GM23338 (cell line): Measurements from ENCODE around the gene DYRK1A. TPM values are rescaled to one million over a fixed set of nuclear protein-coding genes. Genes with fewer than 3 reads are reported as not detected.
"Not testable (repeated sequence)": the region's sequence is repeated elsewhere in the genome, so short reads cannot be mapped to it uniquely, and the experiment has no call there.

Experiments used
- ATAC-seq: fragments of 200-7000 bp; cut with Tn5 transposase; 3 replicates; pipeline ENCODE4 v1.9.1; 2020
- DNase-seq: peaks from one replicate; pipeline ENCODE4 v3.0.0-alpha.2; 2015; ENCODE audit warnings: low spot score
- H2AFZ ChIP-seq: fragments of 200-600 bp; sonication (generic); 2 replicates; pipeline ENCODE4 v1.8.0; 2016; ENCODE audit warnings: antibody characterized with exemption, mild to moderate bottlenecking, moderate library complexity
- H3F3A ChIP-seq: fragments of 200-600 bp; sonication (generic); replicated peaks from 2 replicates; pipeline ENCODE4 v1.8.0; 2017; ENCODE audit warnings: antibody characterized with exemption, mixed run types, low read depth
- H3K27ac ChIP-seq: fragments of 200-600 bp; sonication (generic); 2 replicates; pipeline ENCODE4 v1.6.1; 2016; ENCODE audit warnings: low read depth
- H3K27me3 ChIP-seq: fragments of 200-600 bp; sonication (generic); 2 replicates; pipeline ENCODE4 v1.8.0; 2016; ENCODE audit warnings: mild to moderate bottlenecking, mixed run types, moderate library complexity; ENCODE audit not compliant: insufficient read depth
- H3K36me3 ChIP-seq: fragments of 200-600 bp; sonication (generic); 2 replicates; pipeline ENCODE4 v1.8.0; 2016; ENCODE audit warnings: mild to moderate bottlenecking; ENCODE audit not compliant: insufficient read depth
- H3K4me1 ChIP-seq: fragments of 200-600 bp; sonication (generic); 2 replicates; pipeline ENCODE4 v1.8.0; 2016; ENCODE audit warnings: mild to moderate bottlenecking, moderate library complexity; ENCODE audit not compliant: insufficient read depth
- H3K4me2 ChIP-seq: fragments of 200-600 bp; sonication (generic); 2 replicates; pipeline ENCODE4 v1.7.1; 2017; ENCODE audit warnings: mixed run types
- H3K4me3 ChIP-seq: fragments of 200-600 bp; sonication (generic); 2 replicates; pipeline ENCODE4 v1.6.1; 2016; ENCODE audit warnings: mixed run types
- H3K79me2 ChIP-seq: fragments of 200-600 bp; sonication (generic); replicated peaks from 2 replicates; pipeline ENCODE4 v1.8.0; 2017; ENCODE audit warnings: mild to moderate bottlenecking; ENCODE audit not compliant: insufficient read depth
- H3K9me2 ChIP-seq: fragments of 200-600 bp; sonication (generic); 2 replicates; pipeline ENCODE4 v1.8.0; 2017; ENCODE audit not compliant: insufficient read depth
- H4K20me1 ChIP-seq: fragments of 200-600 bp; sonication (generic); replicated peaks from 2 replicates; pipeline ENCODE4 v1.8.0; 2017; ENCODE audit warnings: mild to moderate bottlenecking; ENCODE audit not compliant: insufficient read depth
- H3K27ac Mint-ChIP-seq: 2 replicates; pipeline ENCODE4 v1.8.0; 2020; ENCODE audit warnings: inconsistent platforms, mild to moderate bottlenecking, moderate library complexity, mixed read lengths
- H3K27me3 Mint-ChIP-seq: 3 replicates; pipeline ENCODE4 v1.8.0; 2022; ENCODE audit warnings: low read depth, mild to moderate bottlenecking, moderate library complexity, mixed read lengths, inconsistent platforms; ENCODE audit not compliant: insufficient read depth, poor library complexity
- H3K36me3 Mint-ChIP-seq: 3 replicates; pipeline ENCODE4 v1.8.0; 2021; ENCODE audit warnings: low read depth, mild to moderate bottlenecking, inconsistent platforms, moderate library complexity, mixed read lengths
- H3K4me1 Mint-ChIP-seq: 3 replicates; pipeline ENCODE4 v1.8.0; 2020; ENCODE audit warnings: mild to moderate bottlenecking, inconsistent platforms, mixed read lengths
- H3K4me3 Mint-ChIP-seq: 3 replicates; pipeline ENCODE4 v1.8.0; 2021; ENCODE audit warnings: moderate library complexity, mild to moderate bottlenecking, inconsistent platforms, mixed read lengths
- H3K9me3 Mint-ChIP-seq: 3 replicates; pipeline ENCODE4 v1.8.0; 2020; ENCODE audit warnings: moderate library complexity, mild to moderate bottlenecking, inconsistent platforms, mixed read lengths
- CTCF ChIP-seq, 2 experiments: fragments of 200-600 bp in 1 of 2; sonication (generic) in 1 of 2; conservative IDR thresholded peaks; 2 replicates each; pipeline versions ENCODE4 v1.5.1 to v1.6.1; 2016 to 2017; ENCODE audit warnings: antibody characterized with exemption in 2 of 2, low read depth in 2 of 2, mild to moderate bottlenecking in 2 of 2, moderate library complexity in 1 of 2
- ETS1 ChIP-seq: IDR thresholded peaks from 2 replicates; pipeline ENCODE4 v1.6.1; 2016; ENCODE audit warnings: antibody characterized with exemption
- ZNF114 ChIP-seq: fragments of 250-450 bp; sonication (Bioruptor Pico); IDR thresholded peaks from 2 replicates; pipeline ENCODE4 v1.5.0; 2020; ENCODE audit warnings: mild to moderate bottlenecking, moderate library complexity
- ZNF462 ChIP-seq: fragments of 250-450 bp; sonication (Bioruptor Pico); IDR thresholded peaks from 2 replicates; pipeline ENCODE4 v1.5.0; 2020; ENCODE audit warnings: mild to moderate bottlenecking, moderate library complexity
- polyA plus RNA-seq: library from polyadenylated mRNA; unstranded; fragments of >200 nt; fragmentation: Nextera tagmentation; extraction: Ambion mirVana; gene quantifications from 2 replicates; pipeline ENCODE4 v1.2.1, GENCODE V29; 2016
- total RNA-seq: library from RNA; depleted of rRNA; stranded (reverse); fragments of >200 nt; shearing (Covaris generic); gene quantifications from 2 replicates; pipeline ENCODE4 v1.2.3, GENCODE V29; 2014

Gene DYRK1A
- total and polyA plus RNA-seq, 2 experiments from 2014 or later = 10.3 to 84.7 TPM

GRCh38 chr21:37324558-37324957 is 42.0 kb upstream of the DYRK1A start (continued):
- TF ChIP-seq ZNF462 (CRISPR knock-in tag) (no peak), ZNF114 (no peak), ETS1 (no peak), CTCF (conservative IDR thresholded peaks at IDR 0.05; ENCODE audit: low read depth in 2 of 2) (no peak)

GRCh38 chr21:37328147-37328546 is 38.4 kb upstream of the DYRK1A start:
- not testable (repeated sequence) for H3K4me2 ChIP-seq, H3K36me3 ChIP-seq, H3K9me3 Mint-ChIP-seq, H4K20me1 ChIP-seq, H2AFZ ChIP-seq, H3K27ac Mint-ChIP-seq, H3K4me3 ChIP-seq, H3K9me2 ChIP-seq, H3K4me3 Mint-ChIP-seq, H3K36me3 Mint-ChIP-seq, H3K27me3 ChIP-seq, ATAC-seq, H3K79me2 ChIP-seq, H3K4me1 ChIP-seq, H3K27me3 Mint-ChIP-seq, H3F3A ChIP-seq, H3K4me1 Mint-ChIP-seq, H3K27ac ChIP-seq, DNase-seq
